HG03521 (cell line): ENCODE measurements around the gene C16orf54.
"Not testable (repeated sequence)": the region's sequence is repeated elsewhere in the genome, so short reads cannot be mapped to it uniquely, and the experiment has no call there.

Experiments
- ATAC-seq: cut with Tn5 transposase; IDR thresholded peaks from one replicate; pipeline ENCODE4 v1.9.1; 2021; ENCODE audit warnings: mild to moderate bottlenecking, moderate library complexity; ENCODE audit not compliant: unreplicated experiment

Gene C16orf54

DNA sequence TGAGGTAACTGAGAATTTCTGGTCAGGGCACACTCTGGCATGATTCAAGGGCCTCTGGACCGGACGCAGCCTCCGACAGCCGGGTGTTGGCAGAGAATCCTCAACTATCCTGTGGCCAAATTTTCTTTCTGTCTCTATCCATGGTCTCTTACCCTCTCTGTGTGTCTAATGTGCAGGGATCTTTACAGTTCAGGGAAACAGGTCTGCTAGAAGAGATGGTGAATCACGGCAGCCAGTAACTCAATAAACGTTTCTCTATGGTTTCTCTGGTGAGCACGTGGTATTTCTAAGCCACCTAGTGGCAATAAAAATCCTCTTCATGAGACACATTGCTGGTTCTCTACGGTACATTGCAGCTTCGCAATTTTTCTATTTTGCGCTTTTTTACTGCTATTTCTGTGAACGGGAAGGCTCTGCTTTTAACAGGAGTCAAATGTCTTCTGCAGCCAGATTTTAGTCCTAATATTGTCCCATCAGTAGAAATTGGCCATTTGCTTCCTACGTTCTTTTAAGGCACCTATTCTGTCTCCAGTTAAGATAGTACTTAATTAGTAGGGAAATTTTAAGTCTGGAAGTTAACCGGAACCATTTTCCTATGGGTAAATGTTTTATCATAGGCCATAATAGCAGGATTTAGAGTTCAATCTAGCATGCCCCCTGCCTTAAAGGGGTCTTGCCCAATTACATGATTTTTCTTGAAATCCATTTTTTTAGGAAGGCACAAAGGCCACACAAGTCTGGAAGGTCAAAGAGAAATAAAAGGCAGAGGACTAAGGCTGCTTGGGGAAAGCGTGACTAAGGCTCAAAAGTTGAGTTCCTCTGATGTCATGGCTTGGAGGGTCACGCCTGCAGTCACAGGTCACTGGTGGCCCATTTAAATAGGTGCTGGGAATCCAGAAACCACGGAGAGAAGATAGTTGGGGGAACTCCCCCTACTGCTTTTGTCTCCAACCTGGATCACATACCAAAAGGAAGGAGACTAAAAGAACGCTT, 35.3 kb downstream of the C16orf54 start:
- ATAC-seq = no peak

- ATAC-seq = not testable (repeated sequence)
Measured at GRCh38 chr16:29709657-29710056, 36.1 kb downstream of the C16orf54 start.

GRCh38 chr16:29708917-29709600, 36.7 kb downstream of the C16orf54 start:
- no peak for ATAC-seq

GRCh38 chr16:29707160-29707559, 38.6 kb downstream of the C16orf54 start:
- not testable (repeated sequence) for ATAC-seq

DNA sequence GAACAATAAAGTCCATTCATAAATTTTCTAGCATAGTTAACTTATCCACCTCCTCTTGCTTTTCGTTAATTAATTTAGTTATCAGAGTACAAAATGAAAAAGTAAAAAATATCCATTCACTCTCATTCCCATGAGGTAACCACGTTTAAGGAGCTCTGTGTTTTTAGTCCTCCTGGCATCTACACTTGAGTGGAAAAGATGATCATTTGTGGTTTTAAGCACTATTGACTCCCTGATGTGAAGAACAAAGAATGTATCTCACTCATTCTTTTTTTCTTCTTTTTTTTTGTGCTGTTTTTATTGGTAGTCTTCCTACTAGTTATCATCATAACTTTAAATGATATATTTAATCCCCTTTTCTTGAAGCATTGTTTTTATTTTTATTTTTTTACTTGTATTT, 40.8 kb downstream of the C16orf54 start:
- no peak for ATAC-seq

DNA sequence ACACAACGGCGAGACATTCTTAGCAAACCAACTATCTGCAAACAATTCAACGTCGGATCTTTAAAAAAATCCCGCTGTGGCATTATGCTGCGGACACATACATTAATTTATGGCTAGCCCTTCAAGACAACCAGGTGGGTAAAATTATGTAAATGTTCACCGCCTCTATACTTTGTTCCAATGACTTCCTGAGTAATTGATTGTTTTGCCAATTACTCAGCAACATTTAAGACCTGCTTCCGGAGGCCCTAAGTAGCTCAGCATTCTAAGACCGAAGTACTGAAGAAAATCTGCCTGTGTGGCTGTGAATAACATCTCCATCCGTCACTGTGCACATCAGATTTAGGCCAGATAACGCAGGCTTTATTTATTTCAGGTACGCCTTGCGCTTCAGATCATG, 43.5 kb downstream of the C16orf54 start:
- ATAC-seq = no peak

- no peak for ATAC-seq
Measured at GRCh38 chr16:29701214-29701555, 44.6 kb downstream of the C16orf54 start.

DNA sequence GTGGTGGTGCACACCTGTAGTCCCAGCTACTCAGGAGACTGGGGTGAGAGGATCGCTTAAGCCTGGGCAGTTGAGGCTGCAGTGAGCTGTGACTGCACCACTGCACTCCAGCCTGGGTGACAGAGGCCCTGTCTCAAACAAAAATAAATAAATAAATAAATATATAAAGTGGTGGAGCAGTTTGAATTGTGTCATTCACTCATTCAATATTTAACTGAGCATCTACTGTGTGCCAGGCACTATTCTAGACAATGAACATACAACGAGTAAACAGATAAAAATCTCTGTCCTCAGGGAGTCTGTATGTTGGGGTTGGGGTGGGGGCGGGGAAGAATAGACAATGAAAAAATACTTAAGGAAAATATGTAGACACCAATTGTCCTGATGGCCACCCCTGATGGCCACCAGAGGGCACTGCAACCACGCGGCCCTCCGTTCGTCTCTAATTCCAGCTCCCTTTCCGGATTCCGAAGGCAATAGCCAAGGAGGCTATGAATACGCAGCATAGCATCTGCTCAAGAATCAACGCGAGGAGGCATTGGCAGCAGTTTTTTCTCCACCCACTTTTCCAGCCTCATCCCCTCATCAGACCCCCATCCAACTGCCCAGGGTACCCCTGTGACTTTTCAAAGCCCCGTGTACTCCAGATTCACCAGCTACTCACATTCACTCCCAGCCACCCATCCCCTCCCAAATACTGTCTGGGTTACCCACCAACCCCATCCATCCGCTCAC, 45.4 kb downstream of the C16orf54 start:
- ATAC-seq = no peak

GRCh38 chr16:29699324-29700219, 46.2 kb downstream of the C16orf54 start:
- ATAC-seq = no peak

DNA sequence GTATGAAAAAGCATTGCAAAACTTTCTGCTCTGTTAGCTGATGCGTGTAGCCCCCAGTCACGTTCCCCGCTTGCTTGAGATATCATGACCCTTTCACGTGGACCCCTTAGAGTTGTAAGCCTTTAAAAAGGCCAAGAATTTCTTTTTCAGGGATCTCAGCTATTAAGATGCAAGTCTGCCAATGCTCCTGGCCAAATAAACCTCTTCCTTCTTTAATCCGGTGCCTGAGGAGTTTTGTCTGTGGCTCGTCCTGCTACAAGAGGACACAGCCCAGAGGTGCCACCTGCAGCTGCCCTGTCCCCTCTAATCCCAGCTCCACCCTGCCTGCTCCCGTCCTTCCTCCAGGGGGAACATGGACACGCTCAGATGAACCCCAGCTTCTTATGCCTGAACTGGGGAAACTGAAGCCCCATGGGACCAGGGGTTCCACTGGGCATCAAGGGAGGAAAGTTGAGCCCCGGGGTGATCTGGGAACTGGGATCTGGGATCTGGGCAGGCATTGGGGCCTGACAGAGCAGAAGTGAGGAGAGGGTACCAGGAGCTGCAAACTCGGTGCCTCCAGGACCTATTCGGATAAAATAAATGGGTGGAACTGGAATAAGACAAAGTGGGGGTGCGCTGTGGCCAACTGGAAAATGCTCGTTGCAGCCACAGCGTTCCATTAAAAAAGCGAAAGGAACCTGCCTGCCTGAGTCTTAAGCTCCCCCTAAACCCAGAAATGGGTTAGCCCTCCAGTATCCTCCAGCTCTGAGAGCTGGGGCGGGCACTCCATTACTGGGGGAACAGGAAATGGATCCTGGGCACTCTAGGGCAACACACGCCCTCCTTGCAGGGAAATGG, 47.1 kb downstream of the C16orf54 start:
- no peak for ATAC-seq

- ATAC-seq = no peak
Measured at GRCh38 chr16:29698042-29698441, 47.7 kb downstream of the C16orf54 start.

DNA sequence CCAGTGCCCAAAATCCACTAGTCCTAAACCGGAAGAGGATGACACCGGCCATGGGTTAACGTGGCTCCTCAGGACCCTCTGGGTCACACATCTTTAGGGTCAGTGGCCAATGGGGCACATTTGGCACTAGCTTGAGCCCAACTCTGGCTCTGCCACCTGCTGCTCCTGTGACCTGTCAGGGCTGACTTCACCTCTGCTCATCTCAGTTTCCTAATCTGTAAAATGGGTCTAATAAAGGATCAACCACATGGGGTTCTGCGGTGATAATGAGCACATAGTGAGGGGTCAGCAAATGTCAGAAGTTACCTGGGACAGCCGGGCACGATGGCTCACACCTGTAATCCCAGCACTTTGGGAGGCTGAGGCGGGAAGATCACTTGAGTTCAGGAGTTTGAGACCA, 48.4 kb downstream of the C16orf54 start:
- ATAC-seq = no peak

- no peak for ATAC-seq
Measured at GRCh38 chr16:29696881-29697331, 48.9 kb downstream of the C16orf54 start.

- not testable (repeated sequence) for ATAC-seq
Measured at GRCh38 chr16:29695675-29696074, 50.1 kb downstream of the C16orf54 start.

- no peak for ATAC-seq
Measured at GRCh38 chr16:29694384-29695195, 51.2 kb downstream of the C16orf54 start.

DNA sequence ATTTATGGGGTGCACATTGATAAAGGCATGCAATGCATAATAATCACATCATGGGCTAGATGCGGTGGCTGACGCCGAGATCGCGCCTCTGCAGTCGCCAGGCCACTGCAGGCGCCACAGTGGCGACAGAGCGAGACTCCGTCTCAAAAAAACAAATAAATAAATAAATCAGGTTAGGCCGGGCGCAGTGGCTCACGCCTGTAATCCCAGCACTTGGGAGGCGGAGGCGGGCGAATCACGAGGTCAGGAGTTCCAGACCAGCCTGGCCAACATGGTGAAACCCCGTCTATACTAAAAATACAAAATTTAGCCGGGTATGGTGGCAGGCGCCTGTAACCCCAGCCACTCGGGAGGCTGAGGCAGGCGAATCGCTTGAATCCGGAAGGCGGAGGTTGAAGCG, 53.2 kb downstream of the C16orf54 start:
- not testable (repeated sequence) for ATAC-seq
